ENCODE measurements around the gene CXXC5.

CXXC5 gene

GRCh38 chr5:139683295-139684271 is 35.4 kb downstream of the CXXC5 start:
- no peak for DNase-seq

- no peak for DNase-seq
Measured at GRCh38 chr5:139684350-139684880, 36.3 kb downstream of the CXXC5 start.

- DNase-seq = no peak
Measured at GRCh38 chr5:139684881-139685749, 37.0 kb downstream of the CXXC5 start.

GRCh38 chr5:139685886-139686285 is 37.7 kb downstream of the CXXC5 start:
- no peak for DNase-seq

- DNase-seq = no peak
Measured at GRCh38 chr5:139686356-139686705, 38.2 kb downstream of the CXXC5 start.

GRCh38 chr5:139686706-139687441 is 38.7 kb downstream of the CXXC5 start:
- DNase-seq = no peak

GRCh38 chr5:139687656-139688055 is 39.5 kb downstream of the CXXC5 start:
- no peak for DNase-seq

GRCh38 chr5:139688088-139688702 is 40.0 kb downstream of the CXXC5 start:
- DNase-seq = no peak

GRCh38 chr5:139688751-139689372 is 40.7 kb downstream of the CXXC5 start:
- DNase-seq = no peak

GRCh38 chr5:139689631-139690063 is 41.5 kb downstream of the CXXC5 start:
- DNase-seq = no peak

GRCh38 chr5:139690064-139690802 is 42.1 kb downstream of the CXXC5 start:
- no peak for DNase-seq

- no peak for DNase-seq
Measured at GRCh38 chr5:139690803-139691629, 42.9 kb downstream of the CXXC5 start.

- DNase-seq = no peak
Measured at GRCh38 chr5:139692148-139692547, 44.0 kb downstream of the CXXC5 start.

GRCh38 chr5:139692679-139693308 is 44.6 kb downstream of the CXXC5 start:
- no peak for DNase-seq

- DNase-seq = no peak
Measured at GRCh38 chr5:139693676-139694364, 45.7 kb downstream of the CXXC5 start.

GRCh38 chr5:139694556-139695177 is 46.5 kb downstream of the CXXC5 start:
- DNase-seq = no peak

- DNase-seq = no peak
Measured at GRCh38 chr5:139695178-139695573, 47.0 kb downstream of the CXXC5 start.

GRCh38 chr5:139696167-139696893 is 48.2 kb downstream of the CXXC5 start:
- DNase-seq = no peak
